HepG2 (cell line): ENCODE measurements around the gene EGLN2. TPM values are rescaled to one million over a fixed set of nuclear protein-coding genes. Genes with fewer than 3 reads are reported as not detected.

Experiments used
- ATF3 ChIP-seq: sonication (generic); formaldehyde crosslinking; IDR thresholded peaks from 2 replicates; pipeline ENCODE4 v1.4.0; 2020; ENCODE audit warnings: missing genetic modification reagents
- ATRX ChIP-seq: sonication (generic); formaldehyde crosslinking; IDR thresholded peaks from 2 replicates; pipeline ENCODE4 v1.4.0; 2020; ENCODE audit warnings: missing genetic modification reagents, borderline replicate concordance
- ELF1 ChIP-seq: sonication (generic); formaldehyde crosslinking; IDR thresholded peaks from 2 replicates; pipeline ENCODE4 v1.4.0; 2020; ENCODE audit warnings: missing genetic modification reagents
- FOSL1 ChIP-seq: sonication (generic); formaldehyde crosslinking; IDR thresholded peaks from 2 replicates; pipeline ENCODE4 v1.9.0; 2021; ENCODE audit warnings: missing genetic modification reagents, borderline replicate concordance
- HNRNPUL1 ChIP-seq: fragments of 200-400 bp; formaldehyde crosslinking; IDR thresholded peaks from 2 replicates; pipeline ENCODE4 v1.6.1; 2017; ENCODE audit warnings: low read depth, mild to moderate bottlenecking, low read length, moderate library complexity
- KDM5B ChIP-seq: sonication (generic); formaldehyde crosslinking; IDR thresholded peaks from 2 replicates; pipeline ENCODE4 v1.4.0; 2020; ENCODE audit warnings: missing genetic modification reagents, mild to moderate bottlenecking, borderline replicate concordance
- NR2C2 ChIP-seq: sonication (generic); formaldehyde crosslinking; IDR thresholded peaks from 2 replicates; pipeline ENCODE4 v1.4.0; 2020; ENCODE audit warnings: missing genetic modification reagents, mild to moderate bottlenecking, moderate library complexity, borderline replicate concordance
- SALL2 ChIP-seq: sonication (generic); formaldehyde crosslinking; IDR thresholded peaks from 2 replicates; pipeline ENCODE4 v1.8.1; 2023; ENCODE audit warnings: mild to moderate bottlenecking, missing genetic modification reagents, inconsistent platforms
- ZBTB7A ChIP-seq: sonication (generic); formaldehyde crosslinking; IDR thresholded peaks from 2 replicates; pipeline ENCODE4 v1.8.0; 2022; ENCODE audit warnings: mild to moderate bottlenecking, missing genetic modification reagents
- ZNF10 ChIP-seq: sonication (generic); formaldehyde crosslinking; IDR thresholded peaks from 2 replicates; pipeline ENCODE4 v1.4.0; 2020; ENCODE audit warnings: mild to moderate bottlenecking, low read depth, missing genetic modification reagents, borderline replicate concordance
- ZNF550 ChIP-seq: sonication (generic); formaldehyde crosslinking; IDR thresholded peaks from 2 replicates; pipeline ENCODE4 v1.4.0; 2020; ENCODE audit warnings: mild to moderate bottlenecking, missing genetic modification reagents, borderline replicate concordance
- ZNF607 ChIP-seq: sonication (generic); formaldehyde crosslinking; IDR thresholded peaks from 2 replicates; pipeline ENCODE4 v1.5.1; 2020; ENCODE audit warnings: missing genetic modification reagents, mild to moderate bottlenecking, borderline replicate concordance
- ZNF768 ChIP-seq: sonication (generic); formaldehyde crosslinking; IDR thresholded peaks from 2 replicates; pipeline ENCODE4 v1.4.0; 2020; ENCODE audit warnings: missing genetic modification reagents
- ZSCAN21 ChIP-seq: sonication (generic); formaldehyde crosslinking; IDR thresholded peaks from 2 replicates; pipeline ENCODE4 v1.8.0; 2022; ENCODE audit warnings: mild to moderate bottlenecking, missing genetic modification reagents, moderate library complexity, borderline replicate concordance
- ZSCAN31 ChIP-seq: sonication (generic); formaldehyde crosslinking; IDR thresholded peaks from 2 replicates; pipeline ENCODE4 v1.5.0; 2020; ENCODE audit warnings: low read depth, mild to moderate bottlenecking, missing genetic modification reagents
- polyA plus RNA-seq, 8 experiments: library from polyadenylated mRNA; depleted of rRNA in 3 of 8; stranded (reverse) in 7 of 8; unstranded in 1 of 8; fragments of >200 nt; fragmentation: Illumina TruSeq in 4 of 8; extraction: Trizol in 4 of 8; gene quantifications; 2 replicates each; pipeline versions ENCODE4 v1.2.1 to v1.2.3, GENCODE V29; 2011 to 2016; ENCODE audit warnings: low read depth in 4 of 8, missing spikeins in 1 of 8, mixed read lengths in 1 of 8; ENCODE audit not compliant: insufficient read depth in 1 of 8
- total RNA-seq, 5 experiments: library from RNA; depleted of rRNA; stranded (reverse); fragments of >200 nt; fragmentation: Illumina TruSeq; extraction: Trizol; gene quantifications; 2 replicates each; pipeline ENCODE4 v1.2.3, GENCODE V29; 2016; ENCODE audit warnings: low read depth in 1 of 5
- TF ChIP-seq, protein P1 (sequence below): sonication (generic); formaldehyde crosslinking; IDR thresholded peaks from 2 replicates; pipeline ENCODE4 v1.9.0; 2022; ENCODE audit warnings: missing genetic modification reagents, mild to moderate bottlenecking, borderline replicate concordance
- TF ChIP-seq, protein P2 (sequence below): sonication (generic); formaldehyde crosslinking; IDR thresholded peaks from 2 replicates; pipeline ENCODE4 v1.4.0; 2020; ENCODE audit warnings: missing genetic modification reagents, low read depth, mild to moderate bottlenecking, borderline replicate concordance
- TF ChIP-seq, protein P3 (sequence below): sonication (generic); formaldehyde crosslinking; IDR thresholded peaks from 2 replicates; pipeline ENCODE4 v1.5.1; 2020; ENCODE audit warnings: missing genetic modification reagents, mild to moderate bottlenecking, borderline replicate concordance
- TF ChIP-seq, protein P4 (sequence below): IDR thresholded peaks from 2 replicates; pipeline ENCODE4 v1.6.1; 2016; ENCODE audit warnings: mild to moderate bottlenecking
- TF ChIP-seq, protein P5 (sequence below): sonication (generic); formaldehyde crosslinking; IDR thresholded peaks from 2 replicates; pipeline ENCODE4 v1.5.1; 2020; ENCODE audit warnings: missing genetic modification reagents, mild to moderate bottlenecking, borderline replicate concordance

EGLN2 gene
- total and polyA plus RNA-seq, 2 of the 13 experiments (the other 11 are each of a cell fraction or from before 2014, with no cell fraction given) = 16.5 to 40.8 TPM

GRCh38 chr19:40750874-40751537, 48.0 kb upstream of the EGLN2 start, which contains the start of gene SNRPA (continued):
- TF ChIP-seq ATF3 (CRISPR knock-in tag) = no peak
- no peak for TF ChIP-seq HNRNPUL1
- no peak for TF ChIP-seq ATRX
- TF ChIP-seq, protein P1, sequence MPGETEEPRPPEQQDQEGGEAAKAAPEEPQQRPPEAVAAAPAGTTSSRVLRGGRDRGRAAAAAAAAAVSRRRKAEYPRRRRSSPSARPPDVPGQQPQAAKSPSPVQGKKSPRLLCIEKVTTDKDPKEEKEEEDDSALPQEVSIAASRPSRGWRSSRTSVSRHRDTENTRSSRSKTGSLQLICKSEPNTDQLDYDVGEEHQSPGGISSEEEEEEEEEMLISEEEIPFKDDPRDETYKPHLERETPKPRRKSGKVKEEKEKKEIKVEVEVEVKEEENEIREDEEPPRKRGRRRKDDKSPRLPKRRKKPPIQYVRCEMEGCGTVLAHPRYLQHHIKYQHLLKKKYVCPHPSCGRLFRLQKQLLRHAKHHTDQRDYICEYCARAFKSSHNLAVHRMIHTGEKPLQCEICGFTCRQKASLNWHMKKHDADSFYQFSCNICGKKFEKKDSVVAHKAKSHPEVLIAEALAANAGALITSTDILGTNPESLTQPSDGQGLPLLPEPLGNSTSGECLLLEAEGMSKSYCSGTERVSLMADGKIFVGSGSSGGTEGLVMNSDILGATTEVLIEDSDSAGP = peak; percentile 98
- TF ChIP-seq ZNF607 (CRISPR knock-in tag) = peak; percentile 63; the same call in 1 of the 2 replicates
- peak; percentile 75; the same call in 1 of the 2 replicates for TF ChIP-seq KDM5B (CRISPR knock-in tag)
- TF ChIP-seq, protein P2, sequence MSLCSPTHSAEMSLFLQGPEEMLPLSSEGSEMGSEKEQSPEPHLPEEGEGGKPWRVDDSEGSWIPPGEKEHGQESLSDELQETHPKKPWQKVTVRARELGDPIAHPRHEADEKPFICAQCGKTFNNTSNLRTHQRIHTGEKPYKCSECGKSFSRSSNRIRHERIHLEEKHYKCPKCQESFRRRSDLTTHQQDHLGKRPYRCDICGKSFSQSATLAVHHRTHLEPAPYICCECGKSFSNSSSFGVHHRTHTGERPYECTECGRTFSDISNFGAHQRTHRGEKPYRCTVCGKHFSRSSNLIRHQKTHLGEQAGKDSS (CRISPR knock-in tag) = no peak
- TF ChIP-seq, protein P3, sequence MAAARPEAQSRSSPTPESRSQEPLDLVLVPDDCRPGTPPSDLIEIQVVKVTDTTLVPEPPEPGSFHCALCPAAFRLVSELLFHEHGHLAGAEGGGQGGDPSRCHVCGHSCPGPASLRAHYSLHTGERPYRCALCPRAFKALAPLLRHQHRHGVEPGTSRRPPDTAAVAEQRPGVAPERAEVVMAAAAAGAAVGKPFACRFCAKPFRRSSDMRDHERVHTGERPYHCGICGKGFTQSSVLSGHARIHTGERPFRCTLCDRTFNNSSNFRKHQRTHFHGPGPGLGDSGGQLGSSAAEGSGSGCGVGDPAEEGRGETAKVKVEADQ = no peak
- no peak for TF ChIP-seq FOSL1
- TF ChIP-seq, protein P4, sequence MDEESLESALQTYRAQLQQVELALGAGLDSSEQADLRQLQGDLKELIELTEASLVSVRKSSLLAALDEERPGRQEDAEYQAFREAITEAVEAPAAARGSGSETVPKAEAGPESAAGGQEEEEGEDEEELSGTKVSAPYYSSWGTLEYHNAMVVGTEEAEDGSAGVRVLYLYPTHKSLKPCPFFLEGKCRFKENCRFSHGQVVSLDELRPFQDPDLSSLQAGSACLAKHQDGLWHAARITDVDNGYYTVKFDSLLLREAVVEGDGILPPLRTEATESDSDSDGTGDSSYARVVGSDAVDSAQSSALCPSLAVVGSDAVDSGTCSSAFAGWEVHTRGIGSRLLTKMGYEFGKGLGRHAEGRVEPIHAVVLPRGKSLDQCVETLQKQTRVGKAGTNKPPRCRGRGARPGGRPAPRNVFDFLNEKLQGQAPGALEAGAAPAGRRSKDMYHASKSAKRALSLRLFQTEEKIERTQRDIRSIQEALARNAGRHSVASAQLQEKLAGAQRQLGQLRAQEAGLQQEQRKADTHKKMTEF = peak; percentile 34; the same call in 1 of the 2 replicates
- no peak for TF ChIP-seq ZNF550
- TF ChIP-seq ZSCAN31 (CRISPR knock-in tag) = peak; percentile 2; the same call in 1 of the 2 replicates
- TF ChIP-seq, protein P5, sequence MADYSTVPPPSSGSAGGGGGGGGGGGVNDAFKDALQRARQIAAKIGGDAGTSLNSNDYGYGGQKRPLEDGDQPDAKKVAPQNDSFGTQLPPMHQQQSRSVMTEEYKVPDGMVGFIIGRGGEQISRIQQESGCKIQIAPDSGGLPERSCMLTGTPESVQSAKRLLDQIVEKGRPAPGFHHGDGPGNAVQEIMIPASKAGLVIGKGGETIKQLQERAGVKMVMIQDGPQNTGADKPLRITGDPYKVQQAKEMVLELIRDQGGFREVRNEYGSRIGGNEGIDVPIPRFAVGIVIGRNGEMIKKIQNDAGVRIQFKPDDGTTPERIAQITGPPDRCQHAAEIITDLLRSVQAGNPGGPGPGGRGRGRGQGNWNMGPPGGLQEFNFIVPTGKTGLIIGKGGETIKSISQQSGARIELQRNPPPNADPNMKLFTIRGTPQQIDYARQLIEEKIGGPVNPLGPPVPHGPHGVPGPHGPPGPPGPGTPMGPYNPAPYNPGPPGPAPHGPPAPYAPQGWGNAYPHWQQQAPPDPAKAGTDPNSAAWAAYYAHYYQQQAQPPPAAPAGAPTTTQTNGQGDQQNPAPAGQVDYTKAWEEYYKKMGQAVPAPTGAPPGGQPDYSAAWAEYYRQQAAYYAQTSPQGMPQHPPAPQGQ (CRISPR knock-in tag) = no peak
- TF ChIP-seq SALL2 (CRISPR knock-in tag) = peak; percentile 67
- no peak for TF ChIP-seq ZSCAN21 (CRISPR knock-in tag)
- no peak for TF ChIP-seq NR2C2 (CRISPR knock-in tag)
- no peak for TF ChIP-seq ZBTB7A (CRISPR knock-in tag)
- no peak for TF ChIP-seq ZNF10 (CRISPR knock-in tag)
- TF ChIP-seq ZNF768 (CRISPR knock-in tag) = no peak; the same call in 1 of the 2 replicates
- peak; percentile 70 for TF ChIP-seq ELF1
